Stimulated activated CD4-positive, alpha-beta T cell treated with anti-CD3 and anti-CD28 coated beads, Interleukin-2, amount 100 ng/mL, for 48 hours (primary cell): ENCODE measurements around the gene ACKR4.
"Not testable (repeated sequence)": the region's sequence is repeated elsewhere in the genome, so short reads cannot be mapped to it uniquely, and the experiment has no call there.

Experiments
- DNase-seq, 2 donors: peaks; one replicate each; pipeline ENCODE4 v3.0.0-alpha.2; 2020

Gene ACKR4

DNA sequence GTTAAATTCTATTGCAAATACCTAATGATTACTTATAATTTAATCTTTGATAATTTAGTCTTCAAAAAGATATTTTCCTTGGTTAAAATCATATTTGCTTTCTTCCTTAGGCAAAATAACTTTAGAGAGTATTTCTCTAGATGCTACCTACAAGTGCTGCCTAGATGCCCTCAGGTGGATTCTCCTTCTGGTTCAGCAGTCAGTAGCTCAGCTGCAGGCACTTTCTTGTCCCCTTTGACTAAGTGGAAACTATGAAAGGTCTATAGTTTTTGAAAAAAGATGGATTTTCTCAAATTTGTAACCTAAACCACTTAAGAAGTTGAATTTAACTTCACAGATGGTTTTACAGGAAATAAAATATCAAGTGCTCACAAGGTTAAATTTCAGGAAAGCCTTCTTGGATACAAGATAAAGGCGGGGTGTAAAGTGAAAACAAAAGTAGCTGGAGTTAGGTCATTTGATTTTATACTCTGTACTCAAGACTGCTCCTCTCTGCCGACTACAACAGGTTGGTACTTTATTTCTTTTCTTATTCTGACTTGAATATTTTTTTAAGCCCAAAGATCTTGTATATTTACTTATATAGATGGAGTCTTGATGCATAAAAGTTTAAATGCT lies at the start of gene ACKR4:
Gene ACKR4 (plus strand): TSS at position 455 of the 618 bp plus-strand sequence. CDS start 3,128 bp downstream, outside the sequence.
- DNase-seq = no peak

DNA sequence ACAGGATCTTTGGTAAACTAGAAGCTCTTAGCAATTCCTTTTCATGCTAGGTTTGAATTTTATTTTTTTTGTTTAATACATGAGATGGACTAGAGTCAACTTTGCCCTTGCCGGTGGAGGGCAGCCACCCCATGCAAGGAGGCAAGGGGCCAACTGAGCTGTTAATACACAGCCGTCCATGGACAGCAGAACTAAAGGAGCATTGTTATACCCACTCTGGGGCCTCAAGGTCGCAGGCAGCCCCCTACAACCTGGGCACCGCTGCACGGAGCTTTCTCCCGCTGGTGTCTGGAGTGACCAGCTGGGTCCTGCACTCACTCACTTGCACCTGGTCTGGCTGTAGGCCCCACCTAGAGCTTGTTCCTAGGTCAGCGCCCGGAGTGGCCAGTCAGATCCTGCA lies 47.9 kb upstream of the ACKR4 start:
- no peak for DNase-seq

GRCh38 chr3:132549890-132550578 lies 47.0 kb upstream of the ACKR4 start:
- no peak for DNase-seq

- no peak for DNase-seq
These were observed 46.3 kb upstream of the ACKR4 start for GRCh38 chr3:132550579-132551305.

- DNase-seq = no peak
These were observed 43.2 kb upstream of the ACKR4 start for GRCh38 chr3:132553826-132554225.

GRCh38 chr3:132554437-132554836 lies 42.6 kb upstream of the ACKR4 start:
- no peak for DNase-seq

- DNase-seq = no peak
These were observed 41.6 kb upstream of the ACKR4 start for GRCh38 chr3:132555306-132556035.

DNA sequence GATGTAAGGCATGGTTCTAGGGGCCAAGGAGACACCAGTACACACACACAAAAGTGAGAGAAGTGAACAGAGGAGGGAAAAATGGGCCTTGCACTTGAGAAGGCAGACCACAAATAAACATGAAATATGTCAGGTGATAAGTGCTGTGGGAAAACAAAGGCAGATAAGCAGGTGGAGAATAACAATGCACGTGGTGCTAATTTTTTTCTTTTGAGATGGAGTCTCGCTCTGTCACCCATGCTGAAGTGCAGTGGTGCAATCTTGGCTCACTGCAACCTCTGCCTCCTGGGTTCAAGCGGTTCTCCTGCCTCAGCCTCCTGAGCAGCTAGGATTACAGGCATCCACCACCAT lies 41.1 kb upstream of the ACKR4 start:
- DNase-seq = not testable (repeated sequence)

DNA sequence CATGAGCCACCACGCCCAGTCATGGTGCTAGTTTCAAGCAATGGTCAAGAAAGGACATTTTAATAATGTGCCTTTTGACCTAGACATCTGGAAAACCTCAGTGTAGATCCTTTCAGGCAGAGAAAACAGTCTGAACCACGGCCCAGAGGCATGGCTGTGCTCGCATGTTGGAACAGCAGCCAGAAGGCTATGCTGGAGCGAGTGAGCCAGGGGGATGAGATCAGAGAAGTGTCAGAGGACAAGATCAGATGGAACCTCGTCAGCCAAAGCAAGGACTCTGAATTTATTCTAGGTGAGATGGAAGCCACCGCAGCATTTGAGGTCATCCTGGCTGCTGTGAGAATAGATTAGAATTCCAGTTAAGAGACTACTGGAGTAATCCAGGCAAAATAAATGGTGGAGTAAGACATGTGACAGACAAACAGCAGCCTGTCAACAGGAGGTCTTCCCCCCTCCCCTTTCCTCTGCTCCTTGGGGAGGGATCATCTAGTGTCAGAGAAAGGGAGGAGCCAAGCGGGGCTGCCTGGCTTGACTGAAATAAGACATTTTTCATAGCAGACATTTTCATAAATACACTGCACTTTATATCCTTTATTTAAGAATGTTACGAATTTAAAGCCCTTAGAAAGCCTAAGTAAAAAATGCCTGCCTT lies 40.4 kb upstream of the ACKR4 start:
- no peak for DNase-seq

DNA sequence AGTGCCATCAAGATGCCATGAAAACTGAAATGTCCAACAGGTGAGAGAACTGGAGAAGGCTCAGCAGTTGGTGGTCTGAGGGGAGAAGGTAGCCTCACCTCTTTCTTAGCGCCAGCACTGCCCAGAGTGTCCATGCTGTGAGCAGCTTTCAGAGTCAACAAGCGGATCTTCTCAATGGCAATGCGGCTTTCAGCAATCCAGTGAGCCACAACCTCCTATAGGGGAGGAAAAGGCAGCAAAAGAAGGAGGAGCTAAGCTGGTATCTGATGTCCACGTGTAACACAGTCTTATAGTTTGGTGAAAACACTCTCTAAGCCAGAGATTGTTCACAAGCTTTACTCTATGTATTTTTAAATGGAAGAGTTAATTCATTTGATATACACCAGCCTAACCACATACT lies 36.1 kb upstream of the ACKR4 start:
- no peak for DNase-seq

DNA sequence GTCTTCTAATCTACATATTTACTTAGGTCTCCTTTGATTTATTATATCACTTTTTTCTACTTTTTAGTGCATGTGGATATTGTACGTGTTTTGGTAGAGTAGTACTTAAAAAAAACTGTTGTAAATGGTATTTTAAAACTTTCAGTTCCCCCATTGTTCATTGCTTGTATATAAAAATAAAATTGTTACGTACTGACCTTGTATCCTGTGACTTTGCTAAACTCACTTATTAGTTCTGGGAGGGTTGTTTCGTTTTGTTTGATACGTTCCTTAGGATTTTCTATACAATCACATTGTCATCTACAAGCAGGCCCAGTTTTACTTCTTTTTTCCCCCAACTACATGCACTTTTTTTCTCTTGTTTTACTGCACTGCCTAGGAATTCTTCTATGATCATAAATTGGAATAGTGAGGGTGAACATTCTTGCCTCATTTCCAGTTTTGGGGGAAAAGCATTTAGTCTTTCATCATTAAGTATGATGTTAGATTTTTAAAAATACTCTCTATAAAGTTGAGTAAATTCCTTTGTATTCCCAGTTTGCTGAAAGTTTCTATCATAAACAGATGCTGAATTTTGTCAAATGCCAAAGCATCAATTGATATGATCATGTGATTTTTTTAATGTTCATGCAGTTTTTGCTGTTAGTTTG lies 33.5 kb upstream of the ACKR4 start:
- DNase-seq = no peak

- DNase-seq = no peak
These were observed 33.0 kb upstream of the ACKR4 start for GRCh38 chr3:132564070-132564465.

DNA sequence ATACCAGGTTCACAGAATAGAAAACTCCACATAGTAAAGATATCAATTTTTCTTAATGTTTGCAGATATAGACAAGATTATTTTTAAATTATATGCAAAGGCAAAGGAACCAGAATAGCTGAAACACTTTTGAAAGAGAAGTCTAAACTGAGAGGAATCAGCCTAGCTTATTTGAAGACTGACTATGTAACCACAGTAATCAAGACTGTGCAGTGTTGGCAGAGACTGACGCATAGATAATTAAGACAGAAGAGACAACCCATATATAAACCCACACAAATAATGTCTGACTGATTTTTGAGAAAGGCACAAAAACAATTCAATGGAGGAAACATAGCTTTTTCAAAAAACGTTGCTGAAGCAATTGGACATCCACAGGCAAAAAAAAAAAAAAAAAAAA lies 28.6 kb upstream of the ACKR4 start:
- no peak for DNase-seq

GRCh38 chr3:132569153-132569552 lies 27.9 kb upstream of the ACKR4 start:
- no peak for DNase-seq

DNA sequence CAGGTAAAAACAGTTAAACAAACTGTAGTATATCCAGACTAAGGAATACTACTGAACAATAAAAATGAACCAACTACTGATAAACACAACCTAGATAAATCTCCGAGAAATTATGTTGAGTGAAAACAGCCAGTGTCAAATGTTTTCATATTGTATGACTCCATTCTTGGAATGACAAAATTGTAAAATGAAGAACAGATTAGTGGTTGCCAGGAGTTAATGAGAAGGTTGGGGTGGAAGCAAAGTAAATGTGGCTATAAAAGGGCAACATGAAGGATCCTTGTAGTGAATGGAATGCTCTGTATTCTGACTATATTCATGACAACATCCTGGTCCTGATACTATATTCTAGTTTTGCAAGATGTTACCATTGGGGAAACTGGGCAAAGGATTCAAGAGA lies 27.5 kb upstream of the ACKR4 start:
- DNase-seq = no peak

GRCh38 chr3:132570016-132570415 lies 27.1 kb upstream of the ACKR4 start:
- DNase-seq = no peak

DNA sequence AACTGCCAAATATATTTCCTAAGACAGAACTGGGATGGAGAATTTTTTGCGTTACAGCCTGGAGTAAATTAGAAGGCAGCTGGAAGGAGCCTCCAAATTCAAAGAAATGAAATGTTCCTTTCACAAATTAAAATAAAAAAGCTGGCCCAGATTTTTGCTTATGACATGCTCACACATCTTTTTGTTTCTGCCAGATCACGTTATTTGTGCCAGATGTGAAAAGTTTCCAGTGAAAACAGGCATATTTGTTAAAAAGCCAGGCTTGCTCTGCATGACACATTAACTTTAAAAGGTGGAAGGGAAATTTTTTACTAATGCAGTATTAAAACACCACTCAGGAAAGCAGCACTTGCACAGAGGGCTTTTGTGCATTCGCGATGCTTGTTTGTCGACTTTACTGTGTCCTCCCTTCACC lies 23.3 kb upstream of the ACKR4 start:
- no peak for DNase-seq

DNA sequence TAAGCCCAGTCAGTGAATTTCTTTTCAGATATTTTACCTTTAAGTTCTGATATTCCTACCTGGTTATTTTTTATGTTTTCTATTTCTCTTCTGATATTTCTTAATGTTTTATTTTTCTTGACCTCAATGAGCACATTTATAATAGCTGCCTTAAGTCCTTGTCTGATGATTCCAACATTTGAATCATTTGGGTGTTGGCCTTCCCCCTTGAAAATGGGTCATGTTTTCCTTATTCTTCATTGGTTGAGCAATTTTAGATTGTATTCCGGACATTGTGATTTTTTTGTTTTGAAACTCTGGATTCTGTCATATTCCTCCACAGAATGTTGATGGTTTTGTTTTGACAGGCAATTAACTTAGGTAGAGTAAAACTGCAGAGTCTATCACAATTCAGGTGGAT lies 9.7 kb upstream of the ACKR4 start:
- DNase-seq = no peak

- DNase-seq = no peak
These were observed 4.9 kb upstream of the ACKR4 start for GRCh38 chr3:132592216-132592615.

GRCh38 chr3:132593241-132593946 lies 3.7 kb upstream of the ACKR4 start:
- no peak for DNase-seq

- no peak for DNase-seq
These were observed 3.1 kb upstream of the ACKR4 start for GRCh38 chr3:132593947-132594323.

- no peak for DNase-seq
These were observed 2.6 kb upstream of the ACKR4 start for GRCh38 chr3:132594498-132594897.
